HepG2 (cell line): ENCODE measurements around the gene GNA15. TPM values are rescaled to one million over a fixed set of nuclear protein-coding genes. Genes with fewer than 3 reads are reported as not detected.
A peak's percentile ranks its signal among the peaks of the same experiment; 100 is the strongest.

Experiments used
- AGO2 ChIP-seq: fragments of 200-400 bp; formaldehyde crosslinking; optimal IDR thresholded peaks from 2 replicates; pipeline ENCODE3; 2017; ENCODE audit warnings: mild to moderate bottlenecking, low read depth, low read length, moderate library complexity
- ARNT2 ChIP-seq: sonication (generic); formaldehyde crosslinking; IDR thresholded peaks from 2 replicates; pipeline ENCODE4 v1.8.0; 2022; ENCODE audit warnings: mild to moderate bottlenecking, low read depth, missing genetic modification reagents, moderate library complexity
- ATF2 ChIP-seq: sonication (generic); formaldehyde crosslinking; IDR thresholded peaks from 2 replicates; pipeline ENCODE4 v1.4.0; 2020; ENCODE audit warnings: missing genetic modification reagents
- EHMT2 ChIP-seq: fragments of 200-600 bp; sonication (generic); IDR thresholded peaks from 2 replicates; pipeline ENCODE4 v1.7.0; 2017; ENCODE audit warnings: antibody characterized with exemption, low read depth, low read length, borderline replicate concordance
- FOSL2 ChIP-seq: sonication (generic); formaldehyde crosslinking; IDR thresholded peaks from 2 replicates; pipeline ENCODE4 v1.4.0; 2020; ENCODE audit warnings: missing genetic modification reagents
- HNF4A ChIP-seq: sonication (generic); formaldehyde crosslinking; IDR thresholded peaks from 2 replicates; pipeline ENCODE4 v1.4.0; 2020; ENCODE audit warnings: missing genetic modification reagents
- IKZF5 ChIP-seq: IDR thresholded peaks from 2 replicates; pipeline ENCODE4 v1.6.1; 2018; ENCODE audit warnings: missing genetic modification reagents, mild to moderate bottlenecking, missing compliant biosample characterization
- KAT2B ChIP-seq: fragments of 150-350 bp; IDR thresholded peaks from 2 replicates; pipeline ENCODE4 v1.6.1; 2014; ENCODE audit warnings: low read depth, low read length, borderline replicate concordance
- MAFF ChIP-seq: IDR thresholded peaks from 2 replicates; pipeline ENCODE4 v1.6.1; 2011; ENCODE audit warnings: low read depth, low read length, improper control_type of control experiment
- MYNN ChIP-seq: sonication (generic); formaldehyde crosslinking; IDR thresholded peaks from 2 replicates; pipeline ENCODE4 v1.4.0; 2020; ENCODE audit warnings: mild to moderate bottlenecking, low read depth, missing genetic modification reagents
- PHF20 ChIP-seq: sonication (generic); formaldehyde crosslinking; IDR thresholded peaks from 2 replicates; pipeline ENCODE4 v1.5.0; 2020; ENCODE audit warnings: mild to moderate bottlenecking, missing genetic modification reagents
- SCMH1 ChIP-seq: sonication (generic); formaldehyde crosslinking; IDR thresholded peaks from 2 replicates; pipeline ENCODE4 v1.9.0; 2021; ENCODE audit warnings: missing genetic modification reagents, mild to moderate bottlenecking, borderline replicate concordance
- SP4 ChIP-seq: sonication (generic); formaldehyde crosslinking; IDR thresholded peaks from 2 replicates; pipeline ENCODE4 v1.8.1; 2023; ENCODE audit warnings: mild to moderate bottlenecking, missing genetic modification reagents
- ZGPAT ChIP-seq: IDR thresholded peaks from 2 replicates; pipeline ENCODE4 v1.6.1; 2016; ENCODE audit warnings: mild to moderate bottlenecking
- ZNF281 ChIP-seq: sonication (generic); formaldehyde crosslinking; IDR thresholded peaks from 2 replicates; pipeline ENCODE4 v1.4.0; 2020; ENCODE audit warnings: missing genetic modification reagents, borderline replicate concordance
- ZNF329 ChIP-seq: sonication (generic); formaldehyde crosslinking; IDR thresholded peaks from 2 replicates; pipeline ENCODE4 v1.9.0; 2021; ENCODE audit warnings: low read depth, mild to moderate bottlenecking, missing genetic modification reagents
- ZNF451 ChIP-seq: sonication (generic); formaldehyde crosslinking; IDR thresholded peaks from 2 replicates; pipeline ENCODE4 v1.5.0; 2020; ENCODE audit warnings: mild to moderate bottlenecking, missing genetic modification reagents
- ZNF737 ChIP-seq: sonication (generic); formaldehyde crosslinking; IDR thresholded peaks from 2 replicates; pipeline ENCODE4 v1.5.0; 2020; ENCODE audit warnings: missing genetic modification reagents, mild to moderate bottlenecking, borderline replicate concordance
- ZNF772 ChIP-seq: sonication (generic); formaldehyde crosslinking; IDR thresholded peaks from 2 replicates; pipeline ENCODE4 v1.5.0; 2020; ENCODE audit warnings: mild to moderate bottlenecking, missing genetic modification reagents
- ZNF777 ChIP-seq: sonication (generic); formaldehyde crosslinking; IDR thresholded peaks from 2 replicates; pipeline ENCODE4 v1.4.0; 2020; ENCODE audit warnings: missing genetic modification reagents
- polyA plus RNA-seq, 8 experiments: library from polyadenylated mRNA; depleted of rRNA in 3 of 8; stranded (reverse) in 7 of 8; unstranded in 1 of 8; fragments of >200 nt; fragmentation: Illumina TruSeq in 4 of 8; extraction: Trizol in 4 of 8; gene quantifications; 2 replicates each; pipeline versions ENCODE4 v1.2.1 to v1.2.3, GENCODE V29; 2011 to 2016; ENCODE audit warnings: low read depth in 4 of 8, missing spikeins in 1 of 8, mixed read lengths in 1 of 8; ENCODE audit not compliant: insufficient read depth in 1 of 8
- total RNA-seq, 5 experiments: library from RNA; depleted of rRNA; stranded (reverse); fragments of >200 nt; fragmentation: Illumina TruSeq; extraction: Trizol; gene quantifications; 2 replicates each; pipeline ENCODE4 v1.2.3, GENCODE V29; 2016; ENCODE audit warnings: low read depth in 1 of 5

The GNA15 gene
- total and polyA plus RNA-seq, 2 of the 13 experiments (the other 11 are each of a cell fraction or from before 2014, with no cell fraction given) = not detected

- TF ChIP-seq ZGPAT (CRISPR knock-in tag) (no peak), SCMH1 (CRISPR knock-in tag) (no peak), ZNF281 (no peak), HNF4A (CRISPR knock-in tag) (0 out of 2 replicates have a peak, but pooled peaks have one; percentile 7), ZNF451 (CRISPR knock-in tag) (no peak), PHF20 (CRISPR knock-in tag) (no peak), KAT2B (no peak), EHMT2 (no peak), MAFF (no peak), ZNF329 (no peak), ZNF737 (CRISPR knock-in tag) (no peak), MYNN (CRISPR knock-in tag) (no peak), ZNF772 (no peak), FOSL2 (CRISPR knock-in tag) (no peak), ARNT2 (CRISPR knock-in tag) (no peak), ZNF777 (CRISPR knock-in tag) (no peak), AGO2 (peak; percentile 93), ATF2 (CRISPR knock-in tag) (no peak), IKZF5 (CRISPR knock-in tag) (no peak), SP4 (CRISPR knock-in tag) (no peak)
Observed at GRCh38 chr19:3210347-3211017, 74.6 kb downstream of the GNA15 start (continued).
